ENCODE data around the gene KLRK1.
"Not testable (repeated sequence)": the region's sequence is repeated elsewhere in the genome, so short reads cannot be mapped to it uniquely, and the experiment has no call there.

Gene KLRK1

DNA sequence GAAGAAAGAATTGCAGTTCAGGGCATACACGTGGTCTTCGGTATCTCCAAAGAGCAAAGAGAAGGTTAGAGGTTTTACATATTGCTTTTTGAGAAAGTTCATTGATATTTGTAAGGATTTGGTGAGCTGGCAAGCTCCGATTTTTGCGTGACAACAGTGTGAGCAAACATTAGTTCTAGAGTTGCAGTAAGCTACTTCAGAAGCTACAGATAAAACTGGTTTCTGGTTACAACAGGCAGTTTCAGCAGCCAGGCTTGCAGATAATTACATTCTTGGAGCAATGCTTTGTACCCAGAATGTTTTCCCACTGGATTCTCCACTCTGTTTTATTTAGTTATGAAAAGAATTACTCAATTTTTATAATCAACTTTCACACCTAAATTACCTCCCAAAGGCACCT, 28.2 kb downstream of the KLRK1 start:
- no peak for DNase-seq

DNA sequence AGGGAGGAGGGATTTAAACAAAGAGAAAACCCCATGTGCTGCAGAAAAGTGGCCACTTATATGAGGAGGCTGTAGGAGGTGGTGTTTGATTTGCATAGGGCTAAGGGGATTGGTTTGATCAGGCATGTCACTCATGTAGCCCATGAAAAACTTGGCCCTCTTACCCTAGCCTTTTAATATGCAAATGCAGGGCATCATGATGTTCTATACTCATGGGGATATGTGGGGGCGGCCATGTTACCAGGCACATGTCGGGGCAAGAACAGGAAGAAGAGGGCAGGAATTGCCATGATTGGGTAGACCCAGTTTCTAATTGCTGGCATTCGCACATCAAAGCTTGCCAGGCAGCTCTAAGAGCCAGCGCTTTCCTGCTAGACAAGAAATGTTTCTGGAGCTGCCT, 28.8 kb downstream of the KLRK1 start:
- DNase-seq: peak in 1 of 2 experiments; percentile 40

DNA sequence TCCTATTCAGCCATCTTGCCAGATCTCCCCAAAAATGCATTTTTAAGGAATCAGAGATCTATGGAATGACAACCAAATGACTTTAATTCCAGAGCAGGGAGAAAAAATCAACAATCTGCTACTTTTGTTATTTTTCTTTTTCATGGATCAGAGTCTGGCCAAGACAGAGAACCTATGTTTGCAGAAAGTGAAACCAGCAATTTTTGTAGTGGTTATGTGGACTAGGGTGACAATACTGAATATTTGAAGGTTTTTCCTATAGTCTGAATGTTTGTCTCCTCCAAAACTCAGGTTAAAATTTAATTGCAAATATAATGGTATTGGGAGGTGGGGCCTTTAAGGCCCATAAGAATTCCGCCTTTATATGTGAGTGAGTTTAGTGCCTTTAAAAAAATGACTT, 30.9 kb downstream of the KLRK1 start:
- no peak for DNase-seq

DNA sequence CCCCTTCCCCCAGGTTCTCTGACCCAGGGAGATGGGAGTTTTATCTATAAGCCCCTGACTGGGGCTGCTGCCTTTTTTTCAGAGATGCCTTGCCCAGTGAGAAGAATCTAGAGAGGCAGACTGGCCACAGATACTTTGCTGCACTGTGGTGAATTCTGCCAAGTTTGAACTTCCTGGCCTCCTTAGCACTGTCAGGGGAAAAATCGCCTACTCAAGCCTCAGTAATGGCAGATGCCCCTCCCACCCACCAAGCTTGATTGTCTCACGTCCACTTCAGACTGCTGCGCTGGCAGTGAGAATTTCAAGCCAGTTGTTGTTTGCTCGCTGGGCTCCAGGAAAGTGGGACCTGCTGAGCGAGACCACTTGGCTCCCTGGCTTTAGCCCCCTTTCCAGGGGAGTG, 31.7 kb downstream of the KLRK1 start:
- DNase-seq: no peak

DNA sequence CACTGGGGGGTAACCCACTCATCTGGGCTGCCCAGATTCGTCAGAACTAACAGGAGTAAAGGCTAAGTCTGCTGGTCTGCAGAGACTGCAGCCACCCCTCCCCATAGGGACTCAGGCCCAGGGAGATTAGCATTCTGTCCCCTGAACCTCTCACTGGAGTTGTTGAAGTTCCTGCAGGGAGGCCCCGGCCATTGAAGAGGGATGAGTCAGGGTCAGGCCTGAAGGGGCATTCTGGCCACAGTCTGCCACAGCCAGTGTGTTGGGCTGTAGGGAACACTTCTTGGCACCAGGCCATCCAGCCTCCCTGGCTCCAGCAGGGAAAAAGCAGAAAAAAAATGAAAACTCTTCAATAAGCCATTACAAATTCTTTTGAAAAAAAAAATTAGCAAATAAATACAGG, 35.3 kb downstream of the KLRK1 start:
- DNase-seq: no peak

DNA sequence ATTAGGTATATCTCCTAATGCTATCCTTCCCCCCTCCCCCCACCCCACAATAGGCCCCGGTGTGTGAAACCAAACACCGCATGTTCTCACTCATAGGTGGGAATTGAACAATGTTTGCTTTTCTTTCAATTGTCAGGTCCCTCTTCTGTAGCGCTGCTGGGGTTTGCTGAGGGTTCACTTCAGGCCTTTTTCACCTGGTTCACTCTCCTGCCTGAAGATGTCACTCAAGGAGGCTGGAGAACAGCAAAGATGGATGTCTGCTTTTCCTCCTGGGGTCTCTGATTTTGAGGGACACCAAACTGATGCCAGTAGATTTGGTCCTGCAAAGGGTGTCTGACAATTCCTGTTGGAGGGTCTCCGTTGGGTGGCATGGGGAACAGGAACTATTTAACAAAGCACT, 35.8 kb downstream of the KLRK1 start:
- no peak for DNase-seq

DNA sequence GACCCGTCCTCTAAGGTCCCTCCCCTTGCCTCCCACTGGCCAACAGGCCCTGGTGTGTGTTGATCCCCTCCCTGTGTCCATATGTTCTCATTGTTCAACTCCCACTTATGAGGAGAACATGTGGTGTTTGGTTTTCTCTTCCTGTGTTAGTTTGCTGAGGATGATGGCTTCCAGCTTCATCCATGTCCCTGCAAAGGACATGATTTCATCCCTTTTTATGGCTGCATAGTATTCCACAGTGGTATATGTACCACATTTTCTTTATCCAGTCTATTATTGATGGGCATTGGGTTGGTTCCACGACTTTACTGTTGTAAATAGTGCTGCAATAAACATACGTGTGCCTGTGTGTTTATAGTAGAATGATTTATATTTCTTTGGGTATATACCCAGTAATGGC, 38.4 kb downstream of the KLRK1 start:
- not testable (repeated sequence) for DNase-seq

DNA sequence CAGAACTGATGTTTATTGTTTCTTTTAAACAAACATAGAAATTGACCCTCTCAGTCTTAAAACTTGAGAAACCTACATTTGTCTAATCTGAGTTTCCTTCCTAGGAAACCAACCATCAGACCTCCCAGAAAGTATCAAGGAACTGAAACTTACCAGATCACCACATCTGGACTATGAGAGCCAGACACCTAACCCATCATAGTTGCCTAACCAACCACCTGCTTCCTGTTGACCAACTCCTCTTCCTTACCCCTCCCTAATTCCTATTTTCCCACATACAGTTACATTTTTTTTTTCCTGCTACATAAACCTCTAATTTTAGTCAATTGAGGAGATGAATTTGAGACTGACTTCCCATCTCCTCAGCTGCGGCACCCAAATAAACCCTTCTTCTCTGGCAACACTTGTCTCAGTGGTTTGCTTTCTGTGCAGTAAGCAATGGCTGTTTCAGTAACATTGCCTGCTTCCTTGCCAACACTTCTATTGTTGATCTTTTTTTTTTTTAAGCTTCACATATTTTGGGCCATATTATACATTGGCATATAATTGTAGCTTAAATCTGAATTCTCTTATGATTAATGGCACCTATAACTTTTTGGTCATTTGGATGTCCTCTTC, 47.8 kb downstream of the KLRK1 start:
- no peak for DNase-seq

DNA sequence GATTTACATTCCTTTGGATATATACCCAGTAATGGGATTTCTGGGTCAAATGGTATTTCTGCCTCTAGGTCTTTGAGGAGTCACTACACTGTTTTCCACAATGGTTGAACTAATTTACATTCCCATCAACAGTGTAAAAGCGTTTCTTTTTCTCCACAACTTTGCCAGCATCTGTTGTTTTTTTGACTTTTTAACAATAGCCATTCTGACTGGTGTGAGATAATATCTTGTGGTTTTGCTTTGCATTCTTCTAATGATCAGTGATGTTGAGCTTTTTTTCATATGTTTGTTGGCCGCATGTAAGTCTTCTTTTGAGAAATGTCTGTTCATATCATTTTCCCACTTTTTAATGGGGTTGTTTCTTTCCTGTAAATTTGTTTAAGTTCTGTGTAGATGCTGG, 48.9 kb downstream of the KLRK1 start:
- not testable (repeated sequence) for DNase-seq

DNA sequence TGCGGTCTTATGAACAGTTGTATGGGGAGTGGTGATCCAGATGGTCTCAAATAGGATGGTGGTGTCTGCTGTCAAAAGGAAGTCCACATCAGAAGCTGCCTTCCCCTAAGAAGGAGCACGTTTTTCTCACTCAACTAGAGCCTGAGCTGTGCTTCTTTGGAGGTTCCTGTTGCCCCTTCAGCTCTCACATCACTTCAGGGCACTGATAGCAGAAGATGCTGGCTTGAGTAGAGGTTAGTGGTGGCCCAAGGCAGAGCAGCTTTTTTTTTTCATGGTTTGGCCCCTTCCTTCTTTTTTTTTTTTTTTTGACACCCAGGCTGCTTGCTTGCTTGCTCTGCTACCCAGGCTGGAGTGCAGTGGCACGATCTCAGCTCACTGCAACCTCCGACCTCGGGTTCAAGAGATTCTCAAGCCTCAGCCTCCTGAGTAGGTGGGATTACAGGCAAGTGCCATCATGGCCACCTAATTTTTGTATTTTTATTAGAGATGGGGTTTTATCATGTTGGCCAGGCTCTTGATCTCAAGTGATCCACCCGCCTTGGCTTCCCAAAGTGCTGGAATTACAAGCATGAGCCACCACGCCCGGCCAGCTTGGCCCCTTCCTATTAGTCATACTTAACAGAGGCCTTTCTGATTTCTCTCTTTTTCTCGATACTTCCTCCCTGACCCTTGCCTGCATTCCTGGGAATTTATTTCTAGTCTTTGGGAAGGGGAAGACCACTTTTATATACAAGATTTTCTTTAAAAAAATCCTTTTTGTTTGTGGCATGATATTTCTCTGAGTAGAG, 50.6 kb downstream of the KLRK1 start:
- no peak for DNase-seq

DNA sequence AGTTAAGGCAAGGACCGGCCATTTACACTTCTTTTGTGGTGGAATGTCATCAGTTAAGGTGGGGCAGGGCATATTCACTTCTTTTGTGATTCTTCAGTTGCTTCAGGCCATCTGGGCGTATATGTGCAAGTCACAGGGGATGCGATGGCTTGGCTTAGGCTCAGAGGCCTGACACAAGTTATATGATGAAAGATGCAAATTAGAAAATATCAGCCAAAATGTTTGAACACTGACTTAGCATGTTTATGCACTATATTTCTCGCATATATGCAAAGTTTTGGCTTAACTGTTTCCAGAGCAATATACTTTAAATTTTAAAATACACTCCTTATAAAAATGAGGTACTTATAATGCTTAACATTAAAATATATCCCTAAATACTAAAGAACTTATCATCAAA, 51.4 kb downstream of the KLRK1 start:
- DNase-seq: not testable (repeated sequence)

DNA sequence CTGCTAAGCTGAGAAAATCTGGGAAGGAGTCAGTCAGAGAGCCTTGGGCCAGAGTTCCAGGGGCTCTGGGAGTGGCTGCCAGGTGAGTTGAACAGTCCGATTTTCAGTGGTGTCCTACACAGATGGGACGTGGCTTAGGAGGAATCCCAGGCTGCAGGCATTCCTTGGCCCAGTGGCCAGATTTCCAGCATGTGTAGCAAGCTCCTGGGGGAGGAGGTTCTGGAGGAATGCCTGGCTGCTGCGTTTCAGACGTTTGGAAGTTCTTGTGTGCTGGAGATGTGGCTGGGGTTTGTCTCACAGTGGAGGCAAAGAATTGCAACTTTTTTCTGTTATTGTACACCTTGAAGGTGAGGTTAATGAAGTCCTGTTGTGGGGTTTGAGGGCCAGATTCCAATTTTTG, 53.6 kb downstream of the KLRK1 start:
- not testable (repeated sequence) for DNase-seq

DNA sequence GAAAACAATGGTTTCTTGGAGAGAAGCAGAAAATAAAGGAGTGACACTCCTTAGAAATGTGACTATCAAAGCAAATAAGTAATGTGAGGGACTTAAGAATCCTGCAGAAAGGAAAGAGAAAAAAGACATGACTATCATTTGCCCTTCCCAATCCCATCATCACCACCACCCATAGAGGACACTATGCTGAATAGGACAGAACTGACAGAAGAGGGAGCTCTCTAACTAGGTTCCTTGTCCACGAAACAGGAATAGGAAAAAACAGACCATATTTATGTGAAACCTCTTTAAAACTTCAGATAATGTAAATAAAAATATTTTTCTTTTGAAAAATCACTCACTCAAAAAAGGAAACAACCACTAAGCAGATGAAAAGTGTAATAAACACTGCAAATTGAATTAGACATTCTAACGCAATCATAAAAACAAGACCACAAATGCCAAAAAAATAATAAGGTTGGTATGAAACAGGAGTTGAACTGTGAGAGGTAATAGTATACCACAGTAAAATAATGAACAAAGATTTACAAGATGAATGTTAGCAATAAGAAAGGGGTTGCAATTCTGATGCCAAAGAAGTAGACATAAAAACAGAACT, 58.1 kb downstream of the KLRK1 start:
- DNase-seq: peak; percentile 49 to 53

DNA sequence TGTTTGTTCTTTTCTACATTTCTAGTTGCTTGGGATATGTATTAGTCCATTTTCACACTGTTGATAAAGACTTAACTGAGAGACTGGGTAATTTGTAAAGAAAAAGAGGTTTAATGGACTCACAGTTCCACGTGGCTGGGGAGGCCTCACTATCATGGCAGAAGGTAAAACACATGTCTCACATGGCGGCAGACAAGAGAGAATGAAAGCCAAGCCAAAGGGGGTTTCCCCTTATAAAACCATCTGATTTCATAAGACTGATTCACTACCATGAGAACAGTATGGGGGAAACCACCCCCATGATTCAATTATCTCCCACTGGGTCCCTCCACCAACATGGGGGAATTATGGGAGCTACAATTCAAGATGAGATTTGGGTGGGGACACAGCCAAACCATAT, 61.1 kb downstream of the KLRK1 start:
- not testable (repeated sequence) for DNase-seq
